HG03469 (cell line): ENCODE results near the gene HOXA9.

Experiments used
- ATAC-seq: cut with Tn5 transposase; IDR thresholded peaks from one replicate; pipeline ENCODE4 v1.9.1; 2021; ENCODE audit warnings: mild to moderate bottlenecking, moderate library complexity, moderate number of reproducible peaks; ENCODE audit not compliant: unreplicated experiment

The HOXA9 gene

GRCh38 chr7:27116031-27116961 lies 49.0 kb downstream of the HOXA9 start:
- ATAC-seq = no peak

- ATAC-seq = no peak
Observed at GRCh38 chr7:27115221-27116026, 49.9 kb downstream of the HOXA9 start.

- ATAC-seq = no peak
Observed at GRCh38 chr7:27114881-27115220, 50.5 kb downstream of the HOXA9 start.

- no peak for ATAC-seq
Observed at GRCh38 chr7:27113991-27114769, 51.2 kb downstream of the HOXA9 start.

- ATAC-seq = no peak
Observed at GRCh38 chr7:27112955-27113949, 52.1 kb downstream of the HOXA9 start.
